Left renal pelvis (tissue), 4 donors: ENCODE measurements around the gene ERI3. TPM values are rescaled to one million over a fixed set of nuclear protein-coding genes. Genes with fewer than 3 reads are reported as not detected.
A peak's percentile ranks its signal among the peaks of the same experiment; 100 is the strongest.

Experiments used
- DNase-seq, 4 donors: peaks; one replicate each; pipeline ENCODE4 v3.0.0-alpha.2; 2013; ENCODE audit warnings: low read depth in 4 of 4, low spot score in 3 of 4
- polyA plus RNA-seq, 4 donors: library from polyadenylated mRNA; unstranded; fragments of 120-200 nt; gene quantifications; one replicate each; pipeline ENCODE4 v1.2.1, GENCODE V29; 2013; ENCODE audit not compliant: insufficient read length in 4 of 4

ERI3 gene
- polyA plus RNA-seq, 4 donors: 51.9 to 92.9 (median 79.7) TPM

DNA sequence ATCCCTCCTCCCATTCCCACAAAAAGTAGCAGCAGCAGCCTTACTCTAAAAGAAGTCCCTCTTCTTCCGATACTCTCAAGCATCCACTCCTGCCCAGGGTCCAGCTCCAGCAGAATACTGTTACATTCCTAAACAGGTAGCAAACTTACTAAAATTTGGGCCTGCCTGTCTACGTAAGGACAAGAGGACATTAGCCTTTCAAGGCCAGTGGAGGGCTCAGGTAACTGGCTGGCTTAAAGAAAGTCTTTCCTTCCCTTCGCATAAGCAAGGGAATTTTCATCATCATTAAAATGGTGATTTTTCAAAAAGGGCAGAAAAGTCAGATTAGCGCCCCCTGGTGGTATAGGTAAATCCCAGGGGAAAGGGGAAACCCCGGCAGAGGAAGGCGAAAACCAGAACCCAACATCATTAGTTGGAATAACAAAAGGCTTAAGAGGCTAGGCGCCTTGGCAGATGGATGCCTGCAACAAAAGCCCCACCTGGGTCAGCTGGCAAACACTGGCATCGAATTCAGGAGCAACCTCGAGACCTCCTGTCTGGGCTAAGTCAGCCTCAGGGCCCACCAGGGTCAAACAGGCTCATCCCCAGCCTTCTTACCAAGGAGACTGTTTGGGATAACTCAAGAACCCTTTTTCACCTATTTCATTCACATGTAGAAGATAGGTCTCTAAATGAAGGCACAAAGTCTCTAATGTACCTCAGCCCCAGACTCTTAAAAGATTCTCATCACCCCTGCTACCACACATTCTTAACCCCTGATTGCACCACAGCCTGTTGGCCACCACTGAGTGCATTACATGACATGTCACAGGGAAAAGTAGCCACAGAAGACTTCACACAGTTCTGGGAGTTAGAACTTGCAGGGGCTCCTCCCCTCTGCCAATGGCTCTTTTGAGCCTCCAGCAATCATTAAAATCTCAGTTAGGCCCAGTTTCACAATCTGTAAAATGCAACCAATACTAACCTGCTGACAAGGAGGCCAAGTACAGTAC is 36.7 kb downstream of the ERI3 start:
- DNase-seq: no peak

DNA sequence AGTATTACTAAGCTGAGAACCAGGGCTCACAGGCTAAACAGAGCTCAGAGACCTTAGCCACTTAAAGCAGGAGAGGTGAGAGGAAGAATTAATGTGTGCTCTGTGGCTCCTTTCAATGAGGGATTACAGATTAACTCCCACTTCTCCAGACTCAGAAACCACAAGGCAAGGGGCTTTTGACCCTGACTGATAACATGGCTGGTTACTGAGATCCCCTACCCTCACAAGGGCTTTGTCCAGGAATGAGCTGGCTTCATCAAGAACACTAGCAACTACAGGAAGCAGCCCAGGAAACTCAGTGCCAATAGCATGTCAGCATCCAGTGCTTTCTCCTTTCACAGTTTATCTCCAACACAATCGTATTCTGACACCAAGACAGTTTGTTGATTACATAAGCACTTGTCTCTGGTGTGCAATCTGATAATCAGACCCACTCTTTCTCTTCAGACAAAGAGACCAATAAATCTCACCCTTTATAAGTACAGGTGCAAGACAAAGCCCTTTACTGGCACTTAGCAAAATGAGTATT is 38.8 kb downstream of the ERI3 start:
- no peak for DNase-seq

DNA sequence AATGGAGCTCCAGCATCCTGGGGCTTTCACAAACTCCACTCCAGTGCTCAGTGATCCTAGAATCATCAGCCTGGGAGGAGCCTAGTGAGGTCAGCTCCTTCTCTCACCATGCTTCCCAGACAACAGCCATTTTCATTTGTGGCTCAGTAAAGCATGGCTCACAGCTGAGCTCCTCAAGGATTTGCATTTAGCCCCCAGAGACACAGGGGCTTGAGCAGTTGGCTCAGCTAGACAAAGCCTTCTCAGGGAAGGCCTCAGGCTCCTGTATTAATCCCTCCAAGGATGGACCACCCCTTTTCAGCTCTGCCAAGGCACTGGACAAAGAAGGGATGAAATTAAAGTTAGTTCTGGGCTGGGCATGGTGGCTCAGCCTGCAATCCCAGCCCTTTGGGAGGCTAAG is 39.5 kb downstream of the ERI3 start:
- no peak for DNase-seq

DNA sequence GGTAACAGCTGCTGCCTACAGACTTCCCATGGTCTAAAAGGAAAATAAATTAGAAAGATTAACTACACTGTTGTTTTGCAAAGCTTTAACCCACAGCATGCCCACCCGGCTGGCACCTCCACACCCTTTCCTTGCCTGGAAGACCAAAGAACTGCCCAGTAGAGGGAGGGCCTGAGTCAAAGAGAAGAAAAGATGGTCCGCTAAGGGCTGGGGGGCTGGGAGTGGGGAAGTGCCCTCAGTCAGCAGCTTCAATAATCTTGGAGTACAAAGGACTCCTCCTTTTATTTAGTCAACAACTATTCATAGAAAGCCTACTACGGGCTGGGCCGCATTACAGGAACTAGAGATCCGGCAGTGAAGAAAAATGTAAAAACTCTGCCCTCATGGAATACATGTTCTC is 40.6 kb downstream of the ERI3 start:
- DNase-seq: no peak

DNA sequence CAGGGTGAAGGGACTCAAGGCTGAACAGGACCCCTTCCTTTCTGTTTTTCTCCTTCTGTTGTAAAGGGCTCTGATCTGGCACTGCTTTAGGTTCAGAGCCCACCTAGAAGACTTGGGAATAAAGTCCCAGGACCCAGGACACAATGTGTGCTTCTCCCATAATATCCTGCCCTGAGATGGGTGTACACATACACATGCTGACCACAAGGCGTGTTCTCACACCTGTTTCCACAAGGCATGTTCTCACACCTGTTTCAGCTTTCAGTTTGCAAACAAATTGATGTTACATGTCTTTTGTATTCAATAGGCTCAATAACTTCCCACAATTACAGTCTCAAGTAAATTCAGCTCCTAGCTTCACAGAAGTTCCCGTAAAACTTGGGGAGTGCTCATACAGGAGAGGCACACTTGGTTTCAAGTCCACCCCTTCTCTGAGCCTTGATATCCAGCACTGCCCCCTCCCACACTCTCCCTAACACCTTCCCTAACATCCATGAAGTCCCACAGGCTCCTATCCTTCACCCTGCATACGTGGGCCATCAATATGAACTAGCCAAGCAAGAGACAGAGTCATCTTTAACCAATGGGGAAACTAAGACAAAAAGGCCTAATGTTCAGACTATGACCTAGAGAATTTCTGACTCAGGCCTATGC is 41.7 kb downstream of the ERI3 start:
- no peak for DNase-seq

DNA sequence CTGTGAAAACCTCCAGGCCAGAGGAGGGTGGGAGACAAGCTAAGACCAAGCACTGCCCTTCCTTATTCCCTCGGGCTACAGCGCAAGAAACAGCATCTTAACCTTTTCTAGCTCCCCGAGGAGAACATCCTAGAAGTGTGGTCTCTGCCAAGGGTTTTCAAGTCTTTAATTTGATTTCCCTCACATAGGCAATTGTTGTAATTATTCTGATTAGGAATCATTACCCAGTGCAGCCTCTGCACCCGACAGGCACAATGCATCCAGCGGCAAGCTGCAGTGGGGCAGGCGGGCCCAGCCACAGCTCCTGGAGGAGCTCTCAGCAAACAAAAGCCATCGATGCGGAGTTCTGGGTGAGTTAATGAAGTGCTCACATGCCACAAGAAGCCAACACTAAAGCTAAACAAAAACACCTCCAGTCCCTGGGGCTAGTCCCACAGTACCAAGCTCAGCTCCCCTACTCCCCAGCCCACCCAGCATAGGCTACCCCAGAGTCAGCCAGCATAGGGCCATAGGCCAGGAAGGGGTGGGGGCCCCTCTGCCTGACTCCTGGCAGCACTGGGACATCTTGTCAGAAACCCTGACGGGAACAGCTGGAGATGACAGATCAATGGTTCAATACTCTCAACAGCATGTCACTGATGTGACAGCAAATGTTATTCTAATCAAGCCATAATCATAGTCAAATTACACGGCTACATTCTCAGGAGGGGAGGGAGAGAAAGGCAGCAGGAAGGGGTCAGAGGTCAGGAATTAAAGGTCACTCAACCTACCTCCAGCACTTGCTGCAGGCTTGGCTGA is 42.5 kb downstream of the ERI3 start:
- DNase-seq: no peak

DNA sequence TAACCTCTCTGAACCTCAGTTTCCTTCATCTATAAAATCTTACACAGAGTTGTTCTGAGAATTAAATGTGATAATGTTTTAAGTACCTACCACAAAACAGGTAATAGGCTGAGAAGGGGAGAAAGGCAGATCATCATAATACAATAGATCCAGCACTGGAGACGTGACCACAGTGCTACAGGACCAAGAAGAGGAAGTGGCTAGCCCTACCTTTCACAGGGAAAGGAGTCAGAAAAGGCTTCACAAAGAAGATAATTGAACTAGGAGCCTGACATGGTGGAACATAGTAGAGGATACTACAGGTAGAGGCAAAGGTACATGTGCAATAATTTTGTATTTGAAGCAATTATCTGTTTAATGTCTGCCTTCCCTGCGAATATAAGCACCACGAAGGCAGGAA is 45.1 kb downstream of the ERI3 start:
- no peak for DNase-seq

DNA sequence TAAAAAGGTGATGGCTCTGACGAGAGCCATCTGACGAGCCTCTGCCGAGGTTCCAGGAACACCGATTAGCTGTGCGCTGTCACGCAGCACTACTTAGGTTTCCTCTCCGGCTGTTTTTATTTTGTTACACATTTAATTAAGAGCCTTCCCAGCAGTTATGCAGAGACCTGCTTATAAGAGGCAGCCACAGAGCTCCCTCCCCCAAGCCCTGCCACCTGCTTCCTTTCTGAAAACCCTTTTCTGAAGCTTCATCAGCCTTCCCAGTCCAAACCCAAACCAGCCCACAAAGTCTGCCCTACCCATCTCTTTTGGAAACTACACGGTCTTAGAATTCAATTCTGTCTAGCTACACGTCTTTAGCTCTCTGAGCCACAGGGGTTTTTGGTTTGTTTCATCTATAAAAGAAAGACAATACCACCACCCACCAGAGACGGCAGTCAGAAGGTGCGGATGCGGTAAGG is 49.1 kb downstream of the ERI3 start:
- DNase-seq: no peak

DNA sequence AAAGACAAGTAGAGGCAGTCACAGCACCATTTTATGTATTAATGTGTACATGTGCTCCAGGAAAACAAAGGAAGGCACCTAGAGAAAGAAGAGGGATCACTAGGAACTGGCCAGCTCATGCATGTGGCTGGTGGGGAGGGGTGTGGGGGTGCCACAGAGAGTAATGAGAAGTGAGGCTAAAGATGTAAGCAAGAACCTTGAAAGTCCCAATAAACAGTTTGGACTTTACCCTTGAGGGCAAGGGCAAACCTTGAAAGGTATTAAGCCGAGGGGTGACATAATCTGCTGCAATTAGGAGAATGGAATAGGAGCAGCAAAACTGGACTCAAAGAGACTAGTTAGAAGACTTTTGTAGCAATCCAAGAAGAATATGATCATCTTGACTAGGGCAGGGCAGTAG is 51.5 kb downstream of the ERI3 start:
- no peak for DNase-seq

DNA sequence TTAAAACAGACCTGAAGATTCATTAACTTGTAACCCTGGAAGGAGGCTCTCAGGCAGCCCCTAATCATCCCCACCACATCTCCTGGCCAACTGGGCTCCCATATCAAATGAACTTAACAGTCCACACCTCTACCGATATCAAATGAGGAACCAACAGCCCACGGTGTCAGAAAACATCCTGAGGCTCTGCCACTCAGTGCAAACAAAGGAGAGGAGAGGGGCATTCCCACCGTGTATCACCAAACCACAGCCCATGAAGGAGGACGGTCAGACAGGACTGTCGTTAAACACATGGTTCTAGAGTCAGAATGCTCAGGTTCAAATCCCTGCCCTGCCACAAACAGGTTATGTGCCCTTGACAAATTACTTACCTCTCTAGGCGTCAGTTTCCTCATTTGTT is 52.5 kb downstream of the ERI3 start:
- no peak for DNase-seq

DNA sequence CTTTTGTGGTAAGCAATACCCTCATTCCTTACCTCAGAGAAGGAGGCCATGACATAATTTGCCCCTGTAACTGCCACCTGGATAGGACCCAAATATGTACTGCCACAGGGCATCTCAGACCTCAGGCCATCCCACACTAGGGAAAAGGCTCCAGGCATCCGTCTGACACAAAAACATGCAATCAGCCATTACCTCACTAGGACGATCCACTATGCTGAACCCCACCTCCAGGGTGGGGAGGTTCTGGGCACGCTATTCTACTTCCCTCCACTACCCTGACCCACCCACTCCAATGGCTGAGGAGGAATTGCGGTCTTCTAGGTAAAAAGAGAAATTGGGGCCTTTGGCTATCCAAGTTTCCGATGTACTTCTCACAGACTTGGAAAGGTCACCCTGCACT is 53.6 kb downstream of the ERI3 start:
- no peak for DNase-seq

DNA sequence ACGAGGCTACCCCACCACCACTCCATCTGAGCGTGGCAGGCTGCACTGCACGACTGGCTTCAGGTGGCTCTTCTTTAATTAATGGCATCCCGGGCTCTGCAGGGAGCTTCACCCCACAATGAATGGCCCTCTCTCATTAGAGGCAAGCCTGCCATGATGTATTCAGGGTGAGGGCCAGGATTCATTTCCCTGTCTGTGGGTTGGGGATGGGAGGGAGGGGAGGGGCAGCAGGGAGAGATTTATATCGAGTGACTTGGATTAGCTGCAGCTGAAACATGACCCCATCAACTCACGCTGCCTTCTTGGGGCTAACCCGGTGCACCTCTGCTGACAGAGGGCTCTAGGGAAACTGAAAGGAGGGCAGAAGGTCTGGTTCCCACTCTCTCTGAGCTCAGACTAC is 54.2 kb downstream of the ERI3 start:
- DNase-seq: no peak

DNA sequence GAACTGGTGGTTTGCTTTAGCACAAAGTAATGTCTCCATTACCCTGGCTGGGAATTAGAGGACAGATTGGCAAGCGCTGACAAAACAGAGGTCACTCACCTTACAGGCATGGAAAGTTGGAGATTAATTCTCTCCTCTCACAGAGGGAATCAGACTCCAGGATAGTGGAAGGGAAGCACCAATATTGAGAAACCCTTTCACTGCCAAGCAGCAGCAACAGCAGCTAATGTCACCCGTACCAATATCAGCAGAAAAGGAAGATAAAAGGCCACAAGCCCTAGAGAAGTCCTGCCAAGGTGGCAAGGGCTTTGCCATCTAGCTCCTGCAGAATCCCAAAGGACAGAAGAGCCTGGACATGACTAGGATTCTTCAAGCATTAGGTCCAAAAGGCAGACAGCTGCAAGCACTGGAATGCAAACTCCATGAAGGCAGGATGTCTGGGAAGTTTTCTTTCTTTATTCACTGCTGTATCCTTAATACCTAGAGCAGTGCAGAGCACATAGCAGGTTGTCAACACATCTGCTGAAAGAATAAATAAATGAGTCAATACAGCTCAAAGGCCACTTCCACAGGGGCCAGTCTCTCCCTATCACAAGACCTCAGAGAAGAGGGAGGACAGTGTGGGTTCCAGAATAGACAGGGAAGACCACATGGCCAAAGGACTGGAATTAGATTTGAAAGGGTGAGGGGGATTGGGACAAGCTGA is 57.2 kb downstream of the ERI3 start:
- no peak for DNase-seq

DNA sequence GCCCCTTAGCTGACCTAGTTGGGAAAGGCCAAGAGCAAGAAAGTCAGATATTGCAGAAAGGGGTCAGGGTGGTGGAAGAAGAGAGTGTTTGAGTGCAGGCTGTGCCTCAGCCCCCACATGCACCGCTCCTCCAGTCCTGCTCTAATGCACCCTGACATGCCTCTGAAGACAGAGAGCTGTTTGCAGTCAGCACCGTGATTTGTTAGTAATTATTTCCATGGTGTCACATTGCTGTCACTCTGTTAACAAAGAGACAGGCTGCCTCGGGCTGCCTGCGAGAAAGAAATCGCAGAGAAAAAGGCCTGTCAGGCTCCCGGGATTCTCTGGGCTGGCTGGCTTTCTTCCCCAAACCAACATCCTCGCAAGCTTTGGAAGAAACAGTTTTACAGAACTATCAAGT is 58.3 kb downstream of the ERI3 start:
- no peak for DNase-seq

DNA sequence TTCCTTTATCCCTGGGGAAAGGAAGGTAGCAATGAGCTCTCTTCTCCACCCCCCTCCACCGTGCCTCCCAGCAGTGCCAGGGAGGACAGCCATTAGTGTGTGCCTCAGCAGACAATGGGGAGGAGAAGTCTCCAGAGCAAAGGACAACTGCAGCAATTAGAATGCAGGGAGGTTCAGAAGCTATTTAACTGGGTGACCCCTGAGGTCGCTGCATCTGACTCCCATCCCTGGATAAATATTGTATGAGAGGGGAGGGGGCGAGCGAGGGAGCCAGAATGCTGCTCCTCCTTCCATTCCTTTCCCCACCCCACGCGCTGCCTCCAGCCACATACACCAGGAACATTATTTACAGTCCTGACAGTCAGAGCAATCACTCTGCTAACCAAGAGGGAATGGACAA is 59.0 kb downstream of the ERI3 start:
- peak in 1 of 4 donors; percentile 39 for DNase-seq

DNA sequence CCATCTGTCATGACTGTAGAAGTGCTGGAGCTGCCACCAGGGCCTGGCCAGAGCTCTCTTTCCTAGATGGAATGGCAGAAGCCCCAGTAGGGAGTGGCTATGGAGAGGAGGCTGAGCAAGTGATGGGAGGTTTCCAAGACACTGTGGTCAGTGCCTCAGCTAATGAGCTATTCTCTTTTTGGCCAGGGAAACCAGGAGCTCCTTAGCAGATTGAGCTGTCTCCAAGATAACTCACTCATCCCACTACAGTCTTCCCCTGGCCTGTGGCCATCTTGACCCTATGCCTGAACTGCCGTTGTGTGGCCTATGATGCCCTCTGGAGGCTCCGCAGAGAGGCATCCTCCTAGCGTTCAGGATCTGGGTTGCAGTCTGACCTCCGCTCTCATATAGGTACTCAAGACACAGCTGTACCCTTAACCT is 60.5 kb downstream of the ERI3 start:
- no peak for DNase-seq

DNA sequence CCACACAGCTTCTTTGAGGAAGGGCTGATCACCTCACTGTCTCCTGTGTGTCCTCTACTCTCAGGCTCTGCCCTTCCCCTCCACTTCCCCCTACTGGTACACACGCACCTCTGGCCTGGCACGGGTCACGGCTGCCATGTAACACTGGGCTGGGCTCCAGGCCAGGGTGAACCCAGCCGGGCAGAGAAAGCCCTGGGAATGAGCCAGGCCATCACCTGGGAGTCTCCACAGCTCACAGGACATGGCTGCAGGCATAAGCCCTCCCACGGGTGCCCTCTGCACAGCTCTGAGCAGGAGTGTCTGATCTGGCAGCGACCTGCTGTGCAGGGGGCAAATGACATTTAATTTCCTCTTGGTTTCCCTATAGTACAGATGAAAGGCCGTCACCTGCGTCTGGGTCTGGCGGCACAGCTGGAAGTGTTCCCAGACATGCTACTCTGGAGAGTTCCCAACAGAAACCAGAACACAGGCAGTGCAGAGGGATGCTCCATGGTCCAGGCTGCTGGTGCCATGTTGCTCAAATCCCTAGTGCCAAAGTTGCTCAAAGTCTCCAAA is 61.2 kb downstream of the ERI3 start:
- no peak for DNase-seq

DNA sequence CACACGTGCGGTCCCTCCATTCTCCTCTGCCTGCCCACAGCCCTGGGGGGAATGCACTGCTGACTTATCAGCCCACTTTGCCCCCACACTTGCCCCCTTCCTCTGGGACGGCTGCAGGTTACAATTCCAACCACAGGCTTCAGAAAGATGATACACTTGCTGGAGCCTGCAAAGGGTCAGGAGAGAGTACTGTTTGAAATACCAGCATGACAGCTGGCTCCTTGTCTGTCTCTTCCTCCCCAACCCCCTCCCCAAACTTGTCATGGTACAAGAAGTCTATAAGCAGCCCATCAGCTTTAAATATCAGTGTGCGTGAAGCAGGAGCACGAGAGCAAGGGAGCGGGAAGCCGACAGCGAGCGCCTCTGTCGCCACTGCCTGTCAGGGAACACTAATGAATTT is 62.4 kb downstream of the ERI3 start:
- no peak for DNase-seq

DNA sequence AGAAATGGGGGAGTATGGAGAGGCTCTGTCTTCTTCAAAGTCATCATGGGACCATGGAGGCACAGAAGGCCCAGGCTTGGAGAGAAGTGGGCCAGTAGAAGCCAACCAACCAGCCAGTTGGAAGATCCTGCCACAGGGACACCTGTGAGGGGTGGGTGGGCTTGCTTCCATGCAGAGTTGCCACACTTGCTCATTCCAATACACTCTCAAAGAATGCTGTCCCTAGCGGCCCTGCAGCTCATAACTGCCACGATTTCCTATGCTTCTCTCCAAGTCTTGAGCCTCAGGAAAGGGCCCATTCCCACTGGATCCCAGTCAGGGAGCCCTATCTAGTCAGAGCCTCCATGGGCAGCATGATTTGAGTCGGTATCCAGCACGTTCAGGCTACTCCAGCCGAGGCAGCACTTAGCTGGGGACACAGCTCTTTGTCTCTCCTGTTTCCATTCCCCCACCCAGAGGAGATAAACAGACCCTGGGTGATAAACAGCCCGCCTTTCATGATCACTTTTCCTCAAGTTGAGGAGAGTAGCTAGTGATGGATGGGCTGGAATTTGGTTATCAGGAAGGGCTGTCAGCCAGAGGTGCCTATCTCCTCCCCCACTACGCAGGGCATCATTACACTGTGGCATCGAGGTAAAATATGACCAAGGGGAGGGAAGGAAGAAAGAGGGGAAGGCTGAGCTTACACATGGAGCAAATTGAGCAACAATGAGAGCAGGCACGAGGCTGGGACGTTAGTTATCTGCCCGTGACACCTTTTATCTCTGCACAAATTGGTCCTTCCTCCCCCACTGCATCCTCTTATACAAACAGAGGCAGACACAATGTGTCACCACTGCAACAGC is 64.6 kb downstream of the ERI3 start:
- no peak for DNase-seq
